ENCODE results near the gene PGC.

Gene PGC

DNA sequence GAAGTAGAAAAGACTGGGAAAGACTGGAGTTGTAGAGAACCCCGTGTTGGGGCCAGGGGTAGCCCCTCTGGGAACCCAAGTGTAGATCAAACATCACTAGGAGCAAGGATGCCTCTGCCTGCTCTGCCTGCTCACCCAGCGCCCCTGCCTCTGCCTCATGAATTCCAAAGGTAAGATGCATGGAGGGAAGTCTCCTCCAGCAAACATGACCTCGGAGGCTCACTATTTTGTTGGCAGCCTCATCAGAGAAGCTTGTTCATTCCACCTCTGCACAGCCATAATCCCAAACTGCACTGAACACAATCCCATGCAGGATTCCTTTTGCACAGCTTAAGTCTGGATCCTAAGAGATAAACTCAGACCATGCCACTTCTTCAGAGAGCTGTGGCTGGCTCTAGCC is 27.6 kb upstream of the PGC start:
- Histone ChIP-seq H3K4me1 (peaks cover 0 to 10% (median 9%) of the 10 kb centered on the region in 4 donors), H3K4me3 (no peak overlapping the region), H3K9me3 (no peaks in the 10 kb centered on the region), H3K27me3 (no peaks in the 10 kb centered on the region), H3K27ac (no peak overlapping the region), H3K36me3 (peaks cover 40 to 75% (median 65%) of the 10 kb centered on the region in 3 donors)
- no peak for DNase-seq
- intact Hi-C loops (cut with DNase I; ENCODE audit: low total_unique reads) = no loop called here
- TF ChIP-seq, protein P1, sequence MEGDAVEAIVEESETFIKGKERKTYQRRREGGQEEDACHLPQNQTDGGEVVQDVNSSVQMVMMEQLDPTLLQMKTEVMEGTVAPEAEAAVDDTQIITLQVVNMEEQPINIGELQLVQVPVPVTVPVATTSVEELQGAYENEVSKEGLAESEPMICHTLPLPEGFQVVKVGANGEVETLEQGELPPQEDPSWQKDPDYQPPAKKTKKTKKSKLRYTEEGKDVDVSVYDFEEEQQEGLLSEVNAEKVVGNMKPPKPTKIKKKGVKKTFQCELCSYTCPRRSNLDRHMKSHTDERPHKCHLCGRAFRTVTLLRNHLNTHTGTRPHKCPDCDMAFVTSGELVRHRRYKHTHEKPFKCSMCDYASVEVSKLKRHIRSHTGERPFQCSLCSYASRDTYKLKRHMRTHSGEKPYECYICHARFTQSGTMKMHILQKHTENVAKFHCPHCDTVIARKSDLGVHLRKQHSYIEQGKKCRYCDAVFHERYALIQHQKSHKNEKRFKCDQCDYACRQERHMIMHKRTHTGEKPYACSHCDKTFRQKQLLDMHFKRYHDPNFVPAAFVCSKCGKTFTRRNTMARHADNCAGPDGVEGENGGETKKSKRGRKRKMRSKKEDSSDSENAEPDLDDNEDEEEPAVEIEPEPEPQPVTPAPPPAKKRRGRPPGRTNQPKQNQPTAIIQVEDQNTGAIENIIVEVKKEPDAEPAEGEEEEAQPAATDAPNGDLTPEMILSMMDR (IDR thresholded peaks at IDR 0.05) = no peak

GRCh38 chr6:41771058-41771983 is 24.1 kb upstream of the PGC start:
- no peaks in the 10 kb centered on the region for H3K4me1 ChIP-seq
- TF ChIP-seq, protein P1 (IDR thresholded peaks at IDR 0.05) = no peak
- H3K4me3 ChIP-seq = no peak overlapping the region
- no peaks in the 10 kb centered on the region for H3K27me3 ChIP-seq
- no peak overlapping the region for H3K27ac ChIP-seq
- no peak for DNase-seq
- intact Hi-C loops (cut with DNase I; ENCODE audit: low total_unique reads) = no loop called here
- no peaks in the 10 kb centered on the region for H3K9me3 ChIP-seq
- peaks cover 36 to 77% (median 57%) of the 10 kb centered on the region in 3 donors for H3K36me3 ChIP-seq

DNA sequence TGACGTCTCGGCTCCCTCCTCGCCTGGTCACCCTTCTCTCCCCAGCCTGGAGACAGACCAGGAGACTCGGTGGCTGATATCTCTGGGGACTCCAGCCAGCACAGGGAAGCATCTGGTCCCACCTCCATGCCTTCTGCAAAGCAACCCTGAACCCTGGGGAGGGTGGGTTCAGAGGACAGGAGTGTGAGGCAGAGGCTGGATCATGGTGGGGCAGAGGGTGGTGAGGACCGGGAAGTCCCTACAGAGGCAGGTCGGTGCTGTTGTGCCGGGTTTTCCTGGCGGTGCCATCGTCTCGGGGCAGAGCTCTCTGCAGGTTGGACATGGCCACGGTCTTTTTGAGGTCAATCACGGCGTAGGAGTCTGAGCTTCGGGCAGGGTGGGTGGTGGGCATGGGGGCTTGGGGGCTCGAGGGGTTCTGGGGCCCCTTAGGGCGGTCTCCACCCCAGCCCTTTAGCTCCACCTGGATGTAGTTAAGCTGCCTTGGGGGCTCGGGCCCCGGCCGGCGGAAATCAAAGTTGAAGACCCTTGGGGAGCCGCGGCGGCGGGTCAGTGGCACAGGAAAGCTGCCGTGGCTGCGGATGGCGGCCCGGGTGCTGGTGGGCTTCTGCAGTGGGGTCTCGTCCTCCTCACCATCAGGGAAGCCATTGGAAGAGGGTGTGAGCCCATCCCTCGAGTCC is 23.3 kb upstream of the PGC start:
- H3K4me1 ChIP-seq = no peaks in the 10 kb centered on the region
- no peak for DNase-seq
- TF ChIP-seq, protein P1 (IDR thresholded peaks at IDR 0.05) = no peak
- H3K9me3 ChIP-seq = no peaks in the 10 kb centered on the region
- peaks cover 35 to 69% (median 52%) of the 10 kb centered on the region in 3 donors for H3K36me3 ChIP-seq
- no peak overlapping the region for H3K4me3 ChIP-seq
- no peak overlapping the region for H3K27ac ChIP-seq
- intact Hi-C loops (cut with DNase I; ENCODE audit: low total_unique reads) = no loop called here
- H3K27me3 ChIP-seq = no peaks in the 10 kb centered on the region

DNA sequence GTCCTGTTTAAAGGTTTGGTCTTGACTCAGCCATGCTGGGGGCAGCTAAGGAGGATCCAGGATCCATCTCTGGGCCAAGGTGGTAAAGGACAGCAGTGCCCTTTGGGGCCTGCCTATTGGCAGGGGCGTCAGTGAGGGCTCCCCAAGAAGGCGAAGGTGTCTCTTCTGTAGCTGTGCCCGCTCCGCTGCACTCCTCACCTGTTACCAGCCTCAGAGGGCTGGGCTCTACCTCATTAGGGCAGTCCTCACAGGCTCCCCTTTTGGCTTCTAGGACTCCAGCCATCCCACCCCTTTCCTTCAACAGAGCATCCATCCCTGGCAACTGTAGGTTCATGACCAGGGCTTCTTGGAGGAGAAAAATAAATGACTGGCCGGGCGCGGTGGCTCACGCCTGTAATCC is 22.2 kb upstream of the PGC start:
- no peak for DNase-seq
- no peak overlapping the region for H3K27ac ChIP-seq
- H3K27me3 ChIP-seq = no peaks in the 10 kb centered on the region
- H3K36me3 ChIP-seq = peaks cover 32 to 57% (median 41%) of the 10 kb centered on the region in 3 donors
- no peak overlapping the region for H3K4me3 ChIP-seq
- TF ChIP-seq, protein P1 (IDR thresholded peaks at IDR 0.05) = no peak
- no peaks in the 10 kb centered on the region for H3K4me1 ChIP-seq
- intact Hi-C loops (cut with DNase I; ENCODE audit: low total_unique reads) = no loop called here
- H3K9me3 ChIP-seq = no peaks in the 10 kb centered on the region

DNA sequence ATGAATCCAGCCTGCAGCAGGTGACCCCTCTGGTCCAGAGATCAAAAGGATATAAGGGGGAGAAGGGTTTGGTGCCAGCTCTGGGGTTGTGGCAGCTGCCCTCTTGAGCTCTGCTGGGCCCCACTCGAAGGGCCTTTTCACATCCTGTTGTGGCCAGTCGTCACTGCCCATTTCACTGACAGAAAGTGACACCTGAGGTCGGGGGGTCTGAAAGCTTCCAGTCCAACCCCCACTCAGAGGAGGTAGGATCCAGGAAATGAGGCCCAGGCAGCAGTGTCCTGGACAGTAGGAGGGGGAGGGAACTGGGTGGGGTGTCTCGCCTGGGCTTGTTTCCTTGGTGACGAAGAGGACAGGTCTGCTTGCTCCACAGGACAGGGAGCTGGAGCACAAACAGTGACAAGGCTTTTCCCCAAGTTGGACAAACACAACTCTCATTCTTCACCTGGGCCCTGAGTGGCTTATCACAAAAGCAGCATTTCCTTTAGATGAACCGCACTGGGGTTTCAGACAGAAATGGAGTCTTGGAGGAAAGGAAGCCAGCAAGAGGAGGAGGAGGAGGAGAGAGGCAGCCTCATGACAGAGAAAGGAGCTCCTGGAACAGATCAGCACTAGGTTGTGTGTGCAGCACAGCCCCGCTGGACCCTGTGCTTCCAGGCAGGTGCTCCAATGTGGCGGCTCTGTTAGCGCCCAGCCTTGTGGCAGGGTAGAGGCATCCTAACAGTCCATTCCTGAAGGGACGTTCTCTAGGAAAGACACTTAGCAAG is 21.5 kb upstream of the PGC start:
- H3K27ac ChIP-seq = no peak overlapping the region
- intact Hi-C loops (cut with DNase I; ENCODE audit: low total_unique reads) = no loop called here

More for the DNA sequence above, 21.5 kb upstream of the PGC start:
- Histone ChIP-seq H3K9me3 (no peaks in the 10 kb centered on the region), H3K4me3 (no peak overlapping the region), H3K27me3 (no peaks in the 10 kb centered on the region), H3K4me1 (no peaks in the 10 kb centered on the region), H3K36me3 (peaks cover 28 to 51% (median 34%) of the 10 kb centered on the region in 3 donors)
- DNase-seq = no peak
- TF ChIP-seq, protein P1 (IDR thresholded peaks at IDR 0.05) = no peak
